SU-DHL-6 (cell line): Measurements from ENCODE around the gene SLC4A2.

ENCODE experiments used
- H2AFZ ChIP-seq: fragments of 200-600 bp; sonication (generic); 2 replicates; pipeline ENCODE4 v1.6.1; 2014; ENCODE audit warnings: low read depth, mild to moderate bottlenecking, moderate library complexity, mixed read lengths, antibody characterized with exemption, low read length; ENCODE audit not compliant: severe bottlenecking
- H3F3A ChIP-seq: fragments of 200-600 bp; shearing (Covaris generic); 2 replicates; pipeline ENCODE4 v1.6.0; 2016; ENCODE audit warnings: antibody characterized with exemption, mild to moderate bottlenecking; ENCODE audit not compliant: insufficient read depth
- H3K27ac ChIP-seq: fragments of 200-600 bp; sonication (generic); 2 replicates; pipeline ENCODE4 v1.5.1; 2016; ENCODE audit warnings: low read depth, mild to moderate bottlenecking, low read length, moderate library complexity, mixed read lengths
- H3K27me3 ChIP-seq: fragments of 200-600 bp; sonication (generic), shearing (Covaris generic); 2 replicates; pipeline ENCODE4 v1.6.0; 2014; ENCODE audit warnings: mild to moderate bottlenecking, low read length
- H3K36me3 ChIP-seq: fragments of 200-600 bp; sonication (generic); 2 replicates; pipeline ENCODE4 v1.6.1; 2014; ENCODE audit warnings: mild to moderate bottlenecking, low read length, mixed read lengths
- H3K4me2 ChIP-seq: fragments of 300-600, 200-600 bp; shearing (Covaris generic), sonication (generic); 2 replicates; pipeline ENCODE4 v1.6.0; 2014; ENCODE audit warnings: low read length, low read depth, mild to moderate bottlenecking; ENCODE audit not compliant: poor library complexity, severe bottlenecking
- H3K4me3 ChIP-seq: fragments of 200-600 bp; sonication (generic); 2 replicates; pipeline ENCODE4 v1.5.1; 2014; ENCODE audit warnings: antibody characterized with exemption, low read length, mild to moderate bottlenecking, mixed read lengths; ENCODE audit not compliant: insufficient read depth, poor library complexity, severe bottlenecking
- H3K79me2 ChIP-seq: fragments of 200-600 bp; sonication (generic); 2 replicates; pipeline ENCODE4 v1.6.1; 2014; ENCODE audit warnings: mild to moderate bottlenecking, low read length, moderate library complexity; ENCODE audit not compliant: insufficient read depth
- H3K9ac ChIP-seq: fragments of 200-600 bp; sonication (generic); 2 replicates; pipeline ENCODE4 v1.7.0; 2014; ENCODE audit warnings: mild to moderate bottlenecking, low read length
- H3K9me2 ChIP-seq: fragments of 200-600 bp; sonication (generic); replicated peaks from 2 replicates; pipeline ENCODE4 v1.6.1; 2014; ENCODE audit warnings: low read length; ENCODE audit not compliant: insufficient read depth
- H3K9me3 ChIP-seq: fragments of 200-600 bp; sonication (generic); 2 replicates; pipeline ENCODE4 v1.6.1; 2014; ENCODE audit warnings: low read length, mixed read lengths; ENCODE audit not compliant: insufficient read depth
- H4K20me1 ChIP-seq: fragments of 200-600 bp; sonication (generic); 2 replicates; pipeline ENCODE4 v1.6.1; 2014; ENCODE audit warnings: low read depth, mild to moderate bottlenecking, antibody characterized with exemption, low read length, moderate library complexity, mixed read lengths
- EZH2phosphoT487 ChIP-seq: fragments of 200-600 bp; sonication (generic), shearing (Covaris generic); conservative IDR thresholded peaks from 2 replicates; pipeline ENCODE4 v1.6.1; 2018; ENCODE audit warnings: mild to moderate bottlenecking, antibody characterized with exemption, low read length, moderate library complexity, mixed read lengths
- TF ChIP-seq, protein P1 (sequence below): fragments of 200-600 bp; sonication (generic); IDR thresholded peaks from one replicate; pipeline ENCODE4 v1.5.1; 2017; ENCODE audit warnings: antibody characterized with exemption, mild to moderate bottlenecking, low read length, moderate library complexity; ENCODE audit not compliant: insufficient read depth, poor library complexity, severe bottlenecking

Gene SLC4A2

DNA sequence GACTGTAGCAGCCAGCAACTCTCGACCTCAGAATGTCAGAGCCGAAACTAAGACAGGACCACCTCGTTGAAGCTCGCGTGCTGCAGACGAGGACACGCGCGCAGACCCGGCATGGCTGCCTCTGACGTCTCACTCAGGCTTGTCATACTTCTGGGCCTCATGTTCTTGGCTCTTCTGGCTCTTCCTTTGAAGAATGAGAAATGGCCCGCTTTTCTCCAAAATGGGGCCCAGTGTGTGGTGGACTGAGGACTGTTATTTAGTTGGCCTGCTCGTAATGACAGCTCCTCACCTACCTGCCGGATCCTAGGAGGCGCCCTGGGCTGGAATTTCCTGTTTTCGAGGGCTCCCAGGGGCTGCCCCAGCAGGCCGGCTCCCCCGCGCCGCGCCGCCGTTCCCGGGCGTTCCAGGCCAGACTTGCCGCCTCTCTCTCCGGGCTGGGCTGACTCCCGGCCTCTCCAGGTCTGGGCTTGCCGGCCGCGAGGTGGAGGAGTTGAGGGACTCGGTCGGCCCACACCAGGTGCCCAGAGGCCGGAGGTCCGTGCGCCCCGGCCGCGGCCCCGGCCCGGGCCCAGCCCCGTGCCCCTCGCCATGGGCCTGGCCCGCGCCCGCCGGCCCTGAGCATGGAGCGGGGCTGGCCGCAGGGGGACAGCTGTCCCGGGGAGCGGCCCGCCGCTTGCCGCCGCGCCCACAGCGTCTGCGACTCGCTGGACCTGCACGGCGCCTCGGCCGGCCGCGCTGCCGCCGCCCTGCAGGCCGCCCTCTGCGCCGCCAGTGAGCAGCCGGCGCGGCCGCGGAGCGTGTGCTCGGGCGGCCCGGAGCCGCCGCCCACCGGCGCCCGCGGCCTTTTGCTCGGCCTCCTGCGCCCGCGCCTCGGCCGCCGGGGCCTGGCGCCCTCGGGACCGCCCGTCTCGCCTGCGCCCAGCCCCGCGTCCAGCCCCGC, 55.0 kb downstream of the SLC4A2 start:
- no peaks in the 10 kb centered on the region for H4K20me1 ChIP-seq
- H3K27me3 ChIP-seq: no peaks in the 10 kb centered on the region
- no peak overlapping the region for H3K4me2 ChIP-seq
- no peak overlapping the region for H3K9ac ChIP-seq
- TF ChIP-seq, protein P1, sequence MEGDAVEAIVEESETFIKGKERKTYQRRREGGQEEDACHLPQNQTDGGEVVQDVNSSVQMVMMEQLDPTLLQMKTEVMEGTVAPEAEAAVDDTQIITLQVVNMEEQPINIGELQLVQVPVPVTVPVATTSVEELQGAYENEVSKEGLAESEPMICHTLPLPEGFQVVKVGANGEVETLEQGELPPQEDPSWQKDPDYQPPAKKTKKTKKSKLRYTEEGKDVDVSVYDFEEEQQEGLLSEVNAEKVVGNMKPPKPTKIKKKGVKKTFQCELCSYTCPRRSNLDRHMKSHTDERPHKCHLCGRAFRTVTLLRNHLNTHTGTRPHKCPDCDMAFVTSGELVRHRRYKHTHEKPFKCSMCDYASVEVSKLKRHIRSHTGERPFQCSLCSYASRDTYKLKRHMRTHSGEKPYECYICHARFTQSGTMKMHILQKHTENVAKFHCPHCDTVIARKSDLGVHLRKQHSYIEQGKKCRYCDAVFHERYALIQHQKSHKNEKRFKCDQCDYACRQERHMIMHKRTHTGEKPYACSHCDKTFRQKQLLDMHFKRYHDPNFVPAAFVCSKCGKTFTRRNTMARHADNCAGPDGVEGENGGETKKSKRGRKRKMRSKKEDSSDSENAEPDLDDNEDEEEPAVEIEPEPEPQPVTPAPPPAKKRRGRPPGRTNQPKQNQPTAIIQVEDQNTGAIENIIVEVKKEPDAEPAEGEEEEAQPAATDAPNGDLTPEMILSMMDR: no peak
- no peak for TF ChIP-seq EZH2phosphoT487
- H3K4me3 ChIP-seq: no peak overlapping the region
- no peaks in the 10 kb centered on the region for H3K9me2 ChIP-seq
- no peak overlapping the region for H3K27ac ChIP-seq
- no peak overlapping the region for H2AFZ ChIP-seq
- no peaks in the 10 kb centered on the region for H3K36me3 ChIP-seq
- H3F3A ChIP-seq: no peaks in the 10 kb centered on the region
- H3K79me2 ChIP-seq: no peaks in the 10 kb centered on the region
- H3K9me3 ChIP-seq: no peaks in the 10 kb centered on the region

DNA sequence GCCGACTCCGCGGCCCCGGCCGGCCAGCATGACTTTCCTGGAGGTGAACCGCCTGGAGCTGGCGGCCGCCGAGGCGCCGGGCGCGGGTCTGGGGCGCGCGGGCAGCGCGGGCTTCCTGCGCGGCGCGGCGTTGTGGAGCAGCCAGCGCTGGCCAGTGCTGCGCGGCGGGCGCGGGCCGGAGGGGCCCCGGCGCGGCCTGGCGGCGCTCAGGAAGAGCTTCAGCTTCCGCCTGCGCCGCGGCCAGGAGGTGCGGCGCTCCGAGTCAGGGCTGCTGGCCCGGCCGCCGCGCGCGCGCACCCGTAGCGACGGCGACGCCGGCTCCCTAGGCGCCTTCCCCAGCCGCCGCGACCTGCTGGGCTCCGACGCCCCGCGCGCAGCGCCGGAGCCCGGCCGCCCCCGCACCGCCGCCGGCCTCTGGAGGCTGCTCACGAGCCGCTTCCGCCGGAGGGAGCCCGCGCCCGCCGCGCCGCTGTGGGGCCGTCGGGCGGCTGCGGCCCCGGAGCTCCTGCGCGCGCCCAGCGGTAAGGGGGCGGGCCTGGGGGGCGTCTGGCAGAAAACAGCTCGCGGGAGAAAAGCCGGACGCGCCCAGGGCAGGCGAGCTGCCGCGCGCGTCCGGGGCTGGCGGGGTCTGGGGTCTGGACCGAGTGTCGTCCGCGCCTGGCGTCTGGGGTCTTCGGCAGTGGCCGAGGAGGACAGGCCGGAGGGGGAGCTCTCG, 55.9 kb downstream of the SLC4A2 start:
- no peaks in the 10 kb centered on the region for H3K9me2 ChIP-seq
- no peak overlapping the region for H3K4me3 ChIP-seq
- no peak overlapping the region for H2AFZ ChIP-seq
- no peaks in the 10 kb centered on the region for H3K36me3 ChIP-seq
- H3K27me3 ChIP-seq: no peaks in the 10 kb centered on the region
- no peaks in the 10 kb centered on the region for H3K79me2 ChIP-seq
- H3K9me3 ChIP-seq: no peaks in the 10 kb centered on the region
- TF ChIP-seq, protein P1: no peak
- no peak for TF ChIP-seq EZH2phosphoT487
- no peaks in the 10 kb centered on the region for H4K20me1 ChIP-seq
- H3K4me2 ChIP-seq: no peak overlapping the region
- H3K9ac ChIP-seq: no peak overlapping the region
- H3F3A ChIP-seq: no peaks in the 10 kb centered on the region
- H3K27ac ChIP-seq: no peak overlapping the region

DNA sequence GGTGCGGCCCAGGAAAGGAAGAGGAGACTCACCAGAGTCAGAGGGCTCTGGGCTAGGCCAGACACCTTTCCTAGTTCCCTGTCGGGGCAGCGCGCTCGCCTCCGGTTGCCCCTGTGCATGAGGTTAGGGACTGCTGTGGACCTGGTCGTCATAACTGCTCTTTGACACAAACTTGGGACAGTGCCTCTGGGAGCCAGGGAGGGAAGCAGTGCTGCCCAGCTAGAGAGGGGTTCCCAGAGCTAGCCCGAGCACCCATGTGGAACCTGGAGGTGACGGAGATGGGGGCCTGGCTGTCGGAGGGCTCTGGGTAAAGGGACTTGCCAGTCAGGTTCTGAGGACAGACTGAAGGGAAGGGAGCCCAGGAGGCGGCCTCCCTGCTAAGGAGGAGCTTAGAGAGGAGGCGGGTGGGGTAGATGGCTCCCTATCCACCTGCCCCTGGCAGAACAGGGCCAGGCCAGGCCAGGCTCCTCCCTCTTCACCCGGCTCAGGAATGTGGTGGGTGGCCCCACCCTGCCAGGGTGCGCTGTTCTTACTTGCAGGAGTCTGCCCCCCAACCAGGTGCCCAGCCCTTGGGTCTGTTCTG, 56.5 kb downstream of the SLC4A2 start:
- Histone ChIP-seq H3K79me2 (no peaks in the 10 kb centered on the region), H3K27me3 (no peaks in the 10 kb centered on the region), H3K9me3 (no peaks in the 10 kb centered on the region), H3K4me2 (no peak overlapping the region), H3K36me3 (no peaks in the 10 kb centered on the region), H3K27ac (no peak overlapping the region), H4K20me1 (no peaks in the 10 kb centered on the region), H3K4me3 (no peak overlapping the region), H3K9me2 (no peaks in the 10 kb centered on the region), H3K9ac (no peak overlapping the region), H3F3A (no peaks in the 10 kb centered on the region), H2AFZ (no peak overlapping the region)
- TF ChIP-seq, protein P1: no peak
- no peak for TF ChIP-seq EZH2phosphoT487
